Ishikawa (cell line): Measurements from ENCODE around the gene ASCC1.

Experiments
- CEBPB ChIP-seq: IDR thresholded peaks from 2 replicates; pipeline ENCODE4 v1.6.1; 2012
- CREB1 ChIP-seq: IDR thresholded peaks from 2 replicates; pipeline ENCODE4 v1.6.1; 2012; ENCODE audit warnings: low read depth
- EGR1 ChIP-seq: IDR thresholded peaks from 2 replicates; pipeline ENCODE4 v1.6.1; 2012
- EP300 ChIP-seq: IDR thresholded peaks from 2 replicates; pipeline ENCODE4 v1.6.1; 2012; ENCODE audit warnings: borderline replicate concordance
- FOXM1 ChIP-seq: IDR thresholded peaks from 2 replicates; pipeline ENCODE4 v1.6.1; 2012; ENCODE audit warnings: low read depth, borderline replicate concordance
- MAX ChIP-seq: IDR thresholded peaks from 2 replicates; pipeline ENCODE4 v1.6.1; 2012
- NFIC ChIP-seq: IDR thresholded peaks from 2 replicates; pipeline ENCODE4 v1.6.1; 2012
- RAD21 ChIP-seq: IDR thresholded peaks from 2 replicates; pipeline ENCODE4 v1.6.1; 2012; ENCODE audit warnings: low read depth
- REST ChIP-seq: IDR thresholded peaks from 2 replicates; pipeline ENCODE4 v1.6.1; 2012; ENCODE audit warnings: low read depth, mild to moderate bottlenecking
- TAF1 ChIP-seq: IDR thresholded peaks from 2 replicates; pipeline ENCODE4 v1.6.1; 2012; ENCODE audit warnings: low read depth, mild to moderate bottlenecking
- TCF12 ChIP-seq: IDR thresholded peaks from 2 replicates; pipeline ENCODE4 v1.6.1; 2012; ENCODE audit warnings: low read depth
- TEAD4 ChIP-seq: IDR thresholded peaks from 2 replicates; pipeline ENCODE4 v1.6.1; 2012
- USF1 ChIP-seq: IDR thresholded peaks from 2 replicates; pipeline ENCODE4 v1.6.1; 2012
- YY1 ChIP-seq: IDR thresholded peaks from 2 replicates; pipeline ENCODE4 v1.6.1; 2012; ENCODE audit warnings: low read depth
- ZBTB7A ChIP-seq: IDR thresholded peaks from 2 replicates; pipeline ENCODE4 v1.6.1; 2012; ENCODE audit warnings: low read depth

ASCC1 gene

GRCh38 chr10:72068901-72069446, 147.1 kb downstream of the ASCC1 start:
- no peak for TF ChIP-seq FOXM1
- no peak for TF ChIP-seq CREB1
- TF ChIP-seq TCF12 = no peak
- TF ChIP-seq MAX = no peak
- no peak for TF ChIP-seq TAF1
- no peak for TF ChIP-seq USF1
- no peak for TF ChIP-seq YY1
- no peak for TF ChIP-seq EP300
- TF ChIP-seq EGR1 = no peak
- no peak for TF ChIP-seq ZBTB7A
- TF ChIP-seq RAD21 = no peak
- TF ChIP-seq REST = no peak

GRCh38 chr10:72068126-72068765, 147.8 kb downstream of the ASCC1 start:
- TF ChIP-seq ZBTB7A = no peak

GRCh38 chr10:72067463-72068125, 148.5 kb downstream of the ASCC1 start:
- TF ChIP-seq TCF12 (no peak), NFIC (no peak), USF1 (no peak)

- TF ChIP-seq NFIC = no peak
- TF ChIP-seq EGR1 = no peak
- TF ChIP-seq CREB1 = no peak
- TF ChIP-seq TAF1 = no peak
- TF ChIP-seq USF1 = no peak
- TF ChIP-seq RAD21 = no peak
- TF ChIP-seq ZBTB7A = no peak
Measured at GRCh38 chr10:72066318-72067284, 149.5 kb downstream of the ASCC1 start.

GRCh38 chr10:72065439-72066025, 150.5 kb downstream of the ASCC1 start:
- TF ChIP-seq RAD21 = no peak
- TF ChIP-seq MAX = no peak
- no peak for TF ChIP-seq TAF1
- TF ChIP-seq TCF12 = no peak
- no peak for TF ChIP-seq YY1
- no peak for TF ChIP-seq USF1
- TF ChIP-seq ZBTB7A = no peak
- TF ChIP-seq EP300 = no peak
- no peak for TF ChIP-seq NFIC
- TF ChIP-seq EGR1 = no peak
- no peak for TF ChIP-seq FOXM1
- TF ChIP-seq TEAD4 = no peak

- no peak for TF ChIP-seq TEAD4
- no peak for TF ChIP-seq TCF12
- no peak for TF ChIP-seq CEBPB
- no peak for TF ChIP-seq REST
- TF ChIP-seq TAF1 = no peak
- no peak for TF ChIP-seq FOXM1
- no peak for TF ChIP-seq EGR1
- no peak for TF ChIP-seq EP300
- no peak for TF ChIP-seq MAX
- TF ChIP-seq CREB1 = no peak
- TF ChIP-seq RAD21 = no peak
- TF ChIP-seq USF1 = no peak
- TF ChIP-seq ZBTB7A = no peak
- TF ChIP-seq NFIC = no peak
- no peak for TF ChIP-seq YY1
Measured at GRCh38 chr10:72063703-72064391, 152.2 kb downstream of the ASCC1 start.
